ENCODE results near the gene NOXO1. TPM values are rescaled to one million over a fixed set of nuclear protein-coding genes. Genes with fewer than 3 reads are reported as not detected.
A peak's percentile ranks its signal among the peaks of the same experiment; 100 is the strongest.

The NOXO1 gene
- total RNA-seq, 2 donors from 2014 or later: not detected

GRCh38 chr16:1984347-1985225, 3.3 kb upstream of the NOXO1 start:
- DNase-seq (no peak), ATAC-seq (peak; percentile 6 to 14)
- intact Hi-C loops (cut with DNase I): no loop called here

DNA sequence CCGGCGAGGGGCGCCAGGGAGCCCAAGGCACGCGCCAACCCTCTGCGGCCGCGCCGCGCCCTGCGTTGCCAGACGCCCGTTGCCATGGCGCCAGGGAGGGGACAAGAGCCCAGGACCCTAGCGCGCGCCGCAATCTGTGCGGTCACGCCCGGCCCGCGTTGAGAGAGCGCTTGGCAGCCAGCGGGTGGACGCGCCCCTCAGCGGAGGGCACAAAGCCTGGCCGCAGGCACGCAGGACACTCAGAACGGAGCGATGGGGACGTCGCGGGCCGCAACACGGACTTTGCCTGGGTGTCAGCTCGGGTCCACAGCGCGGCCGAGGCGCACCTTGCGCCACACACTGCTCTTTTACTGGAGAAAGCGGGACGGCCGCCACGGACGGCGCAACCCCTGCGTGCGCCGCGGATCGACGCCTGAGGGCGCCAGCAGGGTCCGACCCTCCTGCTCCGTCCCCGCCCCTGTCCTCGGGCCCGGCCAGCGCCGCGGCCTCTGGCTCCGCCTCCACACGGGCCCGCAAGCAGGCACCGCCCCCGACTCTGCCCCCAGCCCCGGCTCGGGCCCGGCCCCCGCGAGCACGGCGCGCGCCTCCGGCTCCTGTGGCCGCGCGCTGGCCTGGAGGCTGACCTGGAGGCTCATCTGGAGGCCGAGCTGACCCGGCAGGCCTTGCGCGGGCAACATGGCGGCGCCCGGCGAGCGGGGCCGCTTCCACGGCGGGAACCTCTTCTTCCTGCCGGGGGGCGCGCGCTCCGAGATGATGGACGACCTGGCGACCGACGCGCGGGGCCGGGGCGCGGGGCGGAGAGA, 2.5 kb upstream of the NOXO1 start, which contains the start of gene GFER:
Gene GFER, plus strand, starts transcription at position 650 of the 803 bp plus-strand sequence. Its CDS starts 26 bp downstream, at position 676.
- DNase-seq (peak; percentile 91), ATAC-seq (peak; percentile 96)
- intact Hi-C loops (cut with DNase I): no loop called here

DNA sequence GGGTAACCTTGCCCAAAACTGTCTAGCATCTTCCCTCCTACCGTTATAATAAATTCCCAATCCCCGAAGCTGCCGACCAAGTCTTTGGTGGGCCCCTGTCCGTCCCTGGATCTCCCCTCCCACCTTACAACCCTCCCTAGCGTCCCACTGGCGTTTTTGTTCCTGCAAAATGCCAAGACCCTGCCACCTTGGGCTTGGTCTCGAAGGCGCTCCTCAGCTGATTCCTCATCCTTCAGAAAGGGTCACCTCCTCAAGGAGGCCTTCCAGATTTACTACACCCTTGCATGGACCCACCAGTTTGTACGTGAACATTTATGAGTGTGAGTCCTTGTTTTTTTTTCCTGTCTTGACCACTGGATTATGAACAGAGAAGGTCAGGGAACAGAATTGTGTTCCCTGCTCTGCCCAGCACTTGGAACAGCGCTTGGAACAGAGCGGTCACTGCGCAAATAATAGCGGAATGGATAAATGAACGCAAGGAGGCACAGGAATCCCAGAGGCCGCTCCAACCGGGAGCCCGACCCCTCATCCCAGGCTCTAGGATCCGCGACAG, 1.8 kb upstream of the NOXO1 start:
- ATAC-seq (no peak), DNase-seq (no peak)
- intact Hi-C loops (cut with DNase I): no loop called here

DNA sequence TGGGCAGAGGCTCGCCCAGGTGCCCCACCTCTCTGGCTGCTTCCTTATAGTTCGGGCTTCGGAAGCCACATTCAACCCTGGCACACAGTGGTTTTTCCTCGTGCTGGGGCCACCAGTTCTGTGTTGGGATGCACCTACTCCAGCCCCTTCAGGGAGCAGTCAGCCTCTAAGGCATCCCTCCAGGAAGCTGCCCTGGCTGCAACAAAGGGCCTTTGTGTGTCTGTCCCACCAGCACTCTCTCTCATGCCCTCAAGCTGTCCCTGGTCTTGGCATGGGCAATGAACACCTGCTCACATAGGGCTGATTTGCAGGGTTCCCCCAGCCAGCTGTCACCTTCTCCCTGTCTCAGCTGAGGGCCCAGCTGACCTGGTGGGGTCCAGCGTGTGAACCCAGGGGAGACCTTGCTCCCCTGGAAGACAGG, 754 bp upstream of the NOXO1 start:
- DNase-seq (no peak), ATAC-seq (no peak)
- intact Hi-C loops (cut with DNase I): no loop called here

DNA sequence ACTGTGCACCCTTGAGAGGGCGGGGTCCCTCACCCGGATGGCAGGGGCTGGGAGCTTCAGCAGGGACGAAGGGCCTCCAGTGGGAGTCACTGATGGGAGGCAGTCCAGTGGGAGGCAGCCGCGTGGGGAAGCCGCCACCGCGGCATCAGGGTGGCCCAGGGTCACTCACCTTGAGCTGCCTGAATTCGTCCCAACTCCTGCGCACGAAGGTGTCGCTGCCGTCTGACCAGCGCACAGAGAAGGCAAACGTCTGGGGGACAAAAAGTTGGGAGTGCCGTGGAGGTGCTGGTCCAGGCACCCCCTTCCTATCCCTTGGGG, 540 bp downstream of the NOXO1 start:
- ATAC-seq (no peak), DNase-seq (no peak)
- intact Hi-C loops (cut with DNase I): no loop called here

GRCh38 chr16:1980030-1980769, 1.1 kb downstream of the NOXO1 start:
- ATAC-seq: no peak
- intact Hi-C loops (cut with DNase I): no loop called here
- DNase-seq: no peak

DNA sequence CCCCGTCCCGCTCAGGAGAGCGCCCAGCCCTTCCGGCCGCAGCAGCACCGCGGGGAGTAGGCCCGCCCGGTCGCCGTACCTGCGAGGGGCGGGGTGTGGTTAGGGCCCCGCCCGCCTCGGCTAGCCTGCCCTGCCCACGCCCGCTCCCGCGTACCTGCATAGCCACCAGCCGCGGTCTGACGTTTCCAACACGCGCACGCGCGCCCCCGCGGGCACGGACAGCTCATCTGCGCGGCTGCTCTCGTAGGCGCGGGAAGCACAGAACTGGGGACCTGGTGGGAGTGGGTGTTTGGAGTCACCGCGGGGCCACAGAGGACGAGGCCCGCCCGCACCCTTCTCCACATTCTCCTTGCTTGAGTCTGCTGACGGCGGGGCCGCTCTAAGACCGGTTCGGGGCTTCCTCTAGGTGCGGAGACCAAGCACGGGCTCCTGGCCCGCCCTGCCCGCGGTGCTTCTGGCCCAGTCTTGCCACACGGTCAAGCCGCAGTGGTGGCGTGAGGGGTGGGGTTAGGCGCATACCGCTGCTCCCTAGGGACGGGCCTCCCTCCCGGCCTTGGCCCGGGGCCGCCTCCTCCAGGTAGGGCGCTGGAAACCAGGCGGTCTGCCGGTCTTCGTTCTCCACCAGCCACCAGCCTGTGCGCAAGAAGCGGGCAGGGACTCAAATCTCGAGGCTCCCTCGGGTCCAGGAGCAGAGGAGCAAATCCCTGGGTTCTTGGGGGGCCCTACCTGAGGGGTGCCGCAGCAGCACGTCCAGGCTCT, 1.8 kb downstream of the NOXO1 start:
- peak in 1 of 2 donors; percentile 4 for ATAC-seq
- DNase-seq: no peak
- intact Hi-C loops (cut with DNase I): no loop called here

DNA sequence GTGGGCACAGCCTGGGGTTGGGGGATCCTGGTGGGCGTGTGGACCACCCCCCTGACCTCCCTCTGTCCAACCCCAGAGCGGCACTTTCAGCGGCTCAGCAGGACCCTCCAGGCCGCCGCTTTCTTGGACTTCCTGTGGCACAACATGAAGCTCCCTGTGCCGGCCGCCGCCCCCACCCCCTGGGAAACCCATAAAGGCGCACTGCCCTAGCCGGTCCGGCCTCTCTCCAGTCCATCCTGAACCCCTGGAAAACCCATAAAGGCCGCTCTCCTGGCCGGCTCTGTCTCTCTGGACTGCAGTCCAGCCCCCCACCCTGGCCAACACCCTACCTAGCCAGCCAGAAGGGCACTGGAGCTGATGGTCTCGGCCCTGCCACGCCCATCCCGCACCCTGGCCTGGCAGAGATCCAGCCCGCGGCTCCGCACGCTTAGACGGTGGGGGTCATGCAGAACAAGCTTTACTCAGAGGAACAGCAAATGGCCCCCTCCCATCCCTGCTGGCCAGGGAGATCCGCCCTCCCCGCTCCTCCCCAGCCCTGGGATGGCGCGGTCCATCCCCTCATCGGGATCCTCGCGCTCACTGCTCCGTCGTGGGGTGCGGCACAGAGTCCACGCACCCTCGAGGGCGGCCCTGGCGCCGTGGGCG, 2.7 kb downstream of the NOXO1 start:
- intact Hi-C loops (cut with DNase I): no loop called here
- DNase-seq (no peak), ATAC-seq (no peak)

GRCh38 chr16:1977875-1978268, 3.4 kb downstream of the NOXO1 start:
- ATAC-seq: no peak
- intact Hi-C loops (cut with DNase I): no loop called here
- no peak for DNase-seq

GRCh38 chr16:1976951-1977874, 4.1 kb downstream of the NOXO1 start:
- intact Hi-C loops (cut with DNase I): no loop called here
- DNase-seq: no peak

GRCh38 chr16:1976216-1976520, 5.1 kb downstream of the NOXO1 start:
- intact Hi-C loops (cut with DNase I): no loop called here
- ATAC-seq (no peak), DNase-seq (no peak)

More at GRCh38 chr16:1976951-1977874, 4.1 kb downstream of the NOXO1 start:
- ATAC-seq: no peak

GRCh38 chr16:1975432-1976215, 5.6 kb downstream of the NOXO1 start:
- no peak for ATAC-seq
- no peak for DNase-seq
- intact Hi-C loops (cut with DNase I): no loop called here

- DNase-seq: peak; percentile 17
- ATAC-seq: no peak
- intact Hi-C loops (cut with DNase I): no loop called here
Observed at GRCh38 chr16:1974157-1975070, 6.9 kb downstream of the NOXO1 start.

- no peak for ATAC-seq
- peak; percentile 21 for DNase-seq
- intact Hi-C loops (cut with DNase I): no loop called here
Observed at GRCh38 chr16:1973461-1974156, 7.7 kb downstream of the NOXO1 start.

GRCh38 chr16:1972490-1972877, 8.8 kb downstream of the NOXO1 start:
- intact Hi-C loops (cut with DNase I): no loop called here
- DNase-seq (peak; percentile 25), ATAC-seq (no peak)
